Measurements from ENCODE around the gene PLA2G2F. TPM values are rescaled to one million over a fixed set of nuclear protein-coding genes. Genes with fewer than 3 reads are reported as not detected.

Gene PLA2G2F
- total and polyA plus RNA-seq, 9 of the 15 experiments (the other 6 are each of a cell fraction or from before 2014, with no cell fraction given) = not detected

GRCh38 chr1:20138346-20138745 lies 777 bp upstream of the PLA2G2F start (continued):
- TF ChIP-seq ZNF75A (CRISPR knock-in tag; IDR thresholded peaks at IDR 0.05) (no peak), NR1H2 (CRISPR knock-in tag; IDR thresholded peaks at IDR 0.05) (no peak), ESRRA (IDR thresholded peaks at IDR 0.05; ENCODE audit: borderline replicate concordance, low read depth) (no peak)
- TF ChIP-seq, protein P1, sequence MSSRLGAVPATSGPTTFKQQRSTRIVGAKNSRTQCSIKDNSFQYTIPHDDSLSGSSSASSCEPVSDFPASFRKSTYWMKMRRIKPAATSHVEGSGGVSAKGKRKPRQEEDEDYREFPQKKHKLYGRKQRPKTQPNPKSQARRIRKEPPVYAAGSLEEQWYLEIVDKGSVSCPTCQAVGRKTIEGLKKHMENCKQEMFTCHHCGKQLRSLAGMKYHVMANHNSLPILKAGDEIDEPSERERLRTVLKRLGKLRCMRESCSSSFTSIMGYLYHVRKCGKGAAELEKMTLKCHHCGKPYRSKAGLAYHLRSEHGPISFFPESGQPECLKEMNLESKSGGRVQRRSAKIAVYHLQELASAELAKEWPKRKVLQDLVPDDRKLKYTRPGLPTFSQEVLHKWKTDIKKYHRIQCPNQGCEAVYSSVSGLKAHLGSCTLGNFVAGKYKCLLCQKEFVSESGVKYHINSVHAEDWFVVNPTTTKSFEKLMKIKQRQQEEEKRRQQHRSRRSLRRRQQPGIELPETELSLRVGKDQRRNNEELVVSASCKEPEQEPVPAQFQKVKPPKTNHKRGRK (tag; IDR thresholded peaks at IDR 0.05) = no peak

- FAIRE-seq (no peak), ATAC-seq (no peak), DNase-seq (ENCODE audit: extremely low read depth in 1 of 4, low spot score in 3 of 4) (no peak)
- 2% methylated on average over 13 of the region's 13 CpGs for WGBS (ENCODE audit: insufficient coverage, low coverage, missing lambda C conversion rate)
- Histone ChIP-seq H3K27ac (ENCODE audit: extremely low read depth, low read depth, low read length) (no peak overlapping the region), H3K4me1 (replicated peaks in 1 of 2; ENCODE audit: control insufficient read depth in 2 of 2, insufficient read depth in 2 of 2, low read length in 2 of 2) (no peaks in the 10 kb centered on the region), H3K4me2 (ENCODE audit: insufficient read depth, low read length) (no peak overlapping the region), H3K36me3 (ENCODE audit: control insufficient read depth, insufficient read depth, low read length) (no peaks in the 10 kb centered on the region), H3K9me3 (replicated peaks; ENCODE audit: control insufficient read depth, insufficient read depth, low read depth, low read length) (no peaks in the 10 kb centered on the region), H3K9me1 (ENCODE audit: control insufficient read depth, insufficient read depth, low read length) (no peaks in the 10 kb centered on the region), H4K20me1 (replicated peaks; ENCODE audit: control insufficient read depth, insufficient read depth, low read length) (no peaks in the 10 kb centered on the region; the same call in 1 of the 2 replicates), H2AFZ (ENCODE audit: low read depth, low read length) (no peak overlapping the region), H3K9ac (ENCODE audit: insufficient read depth in 1 of 2, low read depth in 2 of 2, low read length in 2 of 2) (no peak overlapping the region), H3K79me2 (ENCODE audit: control insufficient read depth, insufficient read depth, low read length) (no peaks in the 10 kb centered on the region), H3K27me3 (ENCODE audit: control insufficient read depth in 2 of 2, insufficient read depth in 2 of 2, low read length in 2 of 2) (peaks cover 5 to 78% of the 10 kb centered on the region in 2 experiments; a peak in 3 of 5 replicates), H3K4me3 (no peak overlapping the region)
- no TSS peak for BruUV-seq (replicated peaks)
- in situ Hi-C loops (cut with MboI) (no loop called here), intact Hi-C loops (cut with micrococcal nuclease) (no loop called here)
- ChIA-PET CTCF (ENCODE audit: low intra/inter-chr PET ratio) (no interaction called here), POLR2A (interaction anchor here (1.0 kb wide), 1 partner anchor 9 kb away, joined by 3 read pairs; no protein-coding TSS in a partner anchor)
- TF ChIP-seq PTRF (tag; IDR thresholded peaks at IDR 0.05) (no peak), HDAC8 (tag; IDR thresholded peaks at IDR 0.05) (no peak), PTTG1 (tag; IDR thresholded peaks at IDR 0.05; ENCODE audit: low read depth) (no peak), ESRRB (CRISPR knock-in tag; IDR thresholded peaks at IDR 0.05; ENCODE audit: borderline replicate concordance) (no peak), EP300 (IDR thresholded peaks at IDR 0.05; ENCODE audit: low read length) (no peak), U2AF2 (optimal IDR thresholded peaks at IDR 0.05; ENCODE audit: low read depth, low read length) (no peak)
Measured at GRCh38 chr1:20139776-20140612, 871 bp downstream of the PLA2G2F start.

All from K562 (cell line).